SU-DHL-6 (cell line): ENCODE results near the gene SF3B5.

Source experiments
- H2AFZ ChIP-seq: fragments of 200-600 bp; sonication (generic); 2 replicates; pipeline ENCODE4 v1.6.1; 2014; ENCODE audit warnings: low read depth, mild to moderate bottlenecking, moderate library complexity, mixed read lengths, antibody characterized with exemption, low read length; ENCODE audit not compliant: severe bottlenecking
- H3F3A ChIP-seq: fragments of 200-600 bp; shearing (Covaris generic); 2 replicates; pipeline ENCODE4 v1.6.0; 2016; ENCODE audit warnings: antibody characterized with exemption, mild to moderate bottlenecking; ENCODE audit not compliant: insufficient read depth
- H3K27ac ChIP-seq: fragments of 200-600 bp; sonication (generic); 2 replicates; pipeline ENCODE4 v1.5.1; 2016; ENCODE audit warnings: low read depth, mild to moderate bottlenecking, low read length, moderate library complexity, mixed read lengths
- H3K27me3 ChIP-seq: fragments of 200-600 bp; sonication (generic), shearing (Covaris generic); 2 replicates; pipeline ENCODE4 v1.6.0; 2014; ENCODE audit warnings: mild to moderate bottlenecking, low read length
- H3K36me3 ChIP-seq: fragments of 200-600 bp; sonication (generic); 2 replicates; pipeline ENCODE4 v1.6.1; 2014; ENCODE audit warnings: mild to moderate bottlenecking, low read length, mixed read lengths
- H3K4me2 ChIP-seq: fragments of 300-600, 200-600 bp; shearing (Covaris generic), sonication (generic); 2 replicates; pipeline ENCODE4 v1.6.0; 2014; ENCODE audit warnings: low read length, low read depth, mild to moderate bottlenecking; ENCODE audit not compliant: poor library complexity, severe bottlenecking
- H3K4me3 ChIP-seq: fragments of 200-600 bp; sonication (generic); 2 replicates; pipeline ENCODE4 v1.5.1; 2014; ENCODE audit warnings: antibody characterized with exemption, low read length, mild to moderate bottlenecking, mixed read lengths; ENCODE audit not compliant: insufficient read depth, poor library complexity, severe bottlenecking
- H3K79me2 ChIP-seq: fragments of 200-600 bp; sonication (generic); 2 replicates; pipeline ENCODE4 v1.6.1; 2014; ENCODE audit warnings: mild to moderate bottlenecking, low read length, moderate library complexity; ENCODE audit not compliant: insufficient read depth
- H3K9ac ChIP-seq: fragments of 200-600 bp; sonication (generic); 2 replicates; pipeline ENCODE4 v1.7.0; 2014; ENCODE audit warnings: mild to moderate bottlenecking, low read length
- H3K9me2 ChIP-seq: fragments of 200-600 bp; sonication (generic); replicated peaks from 2 replicates; pipeline ENCODE4 v1.6.1; 2014; ENCODE audit warnings: low read length; ENCODE audit not compliant: insufficient read depth
- H3K9me3 ChIP-seq: fragments of 200-600 bp; sonication (generic); 2 replicates; pipeline ENCODE4 v1.6.1; 2014; ENCODE audit warnings: low read length, mixed read lengths; ENCODE audit not compliant: insufficient read depth
- H4K20me1 ChIP-seq: fragments of 200-600 bp; sonication (generic); 2 replicates; pipeline ENCODE4 v1.6.1; 2014; ENCODE audit warnings: low read depth, mild to moderate bottlenecking, antibody characterized with exemption, low read length, moderate library complexity, mixed read lengths
- EZH2phosphoT487 ChIP-seq: fragments of 200-600 bp; sonication (generic), shearing (Covaris generic); conservative IDR thresholded peaks from 2 replicates; pipeline ENCODE4 v1.6.1; 2018; ENCODE audit warnings: mild to moderate bottlenecking, antibody characterized with exemption, low read length, moderate library complexity, mixed read lengths
- TF ChIP-seq, protein P1 (sequence below): fragments of 200-600 bp; sonication (generic); IDR thresholded peaks from one replicate; pipeline ENCODE4 v1.5.1; 2017; ENCODE audit warnings: antibody characterized with exemption, mild to moderate bottlenecking, low read length, moderate library complexity; ENCODE audit not compliant: insufficient read depth, poor library complexity, severe bottlenecking

Gene SF3B5

DNA sequence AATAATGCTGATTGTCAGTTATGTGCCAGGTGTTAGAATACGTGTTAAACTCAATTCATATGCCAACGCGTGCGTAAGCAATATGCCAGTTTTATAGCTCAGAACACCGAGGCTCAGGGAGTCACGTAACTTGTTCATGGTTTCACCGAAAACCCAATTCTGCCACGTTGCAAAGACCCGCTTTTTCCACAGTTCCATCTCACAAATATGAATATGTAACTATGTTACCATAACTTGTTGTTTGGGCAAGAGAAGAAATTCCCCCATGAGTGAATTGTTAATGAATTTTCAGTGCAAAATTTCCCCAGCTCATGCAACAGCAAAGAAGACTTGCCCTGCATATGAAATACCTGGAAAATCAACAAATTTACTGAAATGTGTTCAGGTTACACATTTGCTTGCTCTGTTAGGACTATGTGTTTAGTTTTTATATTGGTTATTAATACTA is 30.1 kb downstream of the SF3B5 start:
- Histone ChIP-seq H3K4me3 (peak overlapping the region; percentile 59), H3K9me3 (no peaks in the 10 kb centered on the region), H3K9me2 (no peaks in the 10 kb centered on the region), H3K27me3 (no peaks in the 10 kb centered on the region), H2AFZ (no peak overlapping the region), H3K9ac (peak overlapping the region; percentile 87; the same call in 1 of the 2 replicates), H3K79me2 (no peaks in the 10 kb centered on the region), H3K36me3 (no peaks in the 10 kb centered on the region), H4K20me1 (no peaks in the 10 kb centered on the region), H3K27ac (no peak overlapping the region), H3K4me2 (peak overlapping the region; percentile 64), H3F3A (no peaks in the 10 kb centered on the region)
- TF ChIP-seq, protein P1, sequence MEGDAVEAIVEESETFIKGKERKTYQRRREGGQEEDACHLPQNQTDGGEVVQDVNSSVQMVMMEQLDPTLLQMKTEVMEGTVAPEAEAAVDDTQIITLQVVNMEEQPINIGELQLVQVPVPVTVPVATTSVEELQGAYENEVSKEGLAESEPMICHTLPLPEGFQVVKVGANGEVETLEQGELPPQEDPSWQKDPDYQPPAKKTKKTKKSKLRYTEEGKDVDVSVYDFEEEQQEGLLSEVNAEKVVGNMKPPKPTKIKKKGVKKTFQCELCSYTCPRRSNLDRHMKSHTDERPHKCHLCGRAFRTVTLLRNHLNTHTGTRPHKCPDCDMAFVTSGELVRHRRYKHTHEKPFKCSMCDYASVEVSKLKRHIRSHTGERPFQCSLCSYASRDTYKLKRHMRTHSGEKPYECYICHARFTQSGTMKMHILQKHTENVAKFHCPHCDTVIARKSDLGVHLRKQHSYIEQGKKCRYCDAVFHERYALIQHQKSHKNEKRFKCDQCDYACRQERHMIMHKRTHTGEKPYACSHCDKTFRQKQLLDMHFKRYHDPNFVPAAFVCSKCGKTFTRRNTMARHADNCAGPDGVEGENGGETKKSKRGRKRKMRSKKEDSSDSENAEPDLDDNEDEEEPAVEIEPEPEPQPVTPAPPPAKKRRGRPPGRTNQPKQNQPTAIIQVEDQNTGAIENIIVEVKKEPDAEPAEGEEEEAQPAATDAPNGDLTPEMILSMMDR: no peak
- TF ChIP-seq EZH2phosphoT487: no peak

DNA sequence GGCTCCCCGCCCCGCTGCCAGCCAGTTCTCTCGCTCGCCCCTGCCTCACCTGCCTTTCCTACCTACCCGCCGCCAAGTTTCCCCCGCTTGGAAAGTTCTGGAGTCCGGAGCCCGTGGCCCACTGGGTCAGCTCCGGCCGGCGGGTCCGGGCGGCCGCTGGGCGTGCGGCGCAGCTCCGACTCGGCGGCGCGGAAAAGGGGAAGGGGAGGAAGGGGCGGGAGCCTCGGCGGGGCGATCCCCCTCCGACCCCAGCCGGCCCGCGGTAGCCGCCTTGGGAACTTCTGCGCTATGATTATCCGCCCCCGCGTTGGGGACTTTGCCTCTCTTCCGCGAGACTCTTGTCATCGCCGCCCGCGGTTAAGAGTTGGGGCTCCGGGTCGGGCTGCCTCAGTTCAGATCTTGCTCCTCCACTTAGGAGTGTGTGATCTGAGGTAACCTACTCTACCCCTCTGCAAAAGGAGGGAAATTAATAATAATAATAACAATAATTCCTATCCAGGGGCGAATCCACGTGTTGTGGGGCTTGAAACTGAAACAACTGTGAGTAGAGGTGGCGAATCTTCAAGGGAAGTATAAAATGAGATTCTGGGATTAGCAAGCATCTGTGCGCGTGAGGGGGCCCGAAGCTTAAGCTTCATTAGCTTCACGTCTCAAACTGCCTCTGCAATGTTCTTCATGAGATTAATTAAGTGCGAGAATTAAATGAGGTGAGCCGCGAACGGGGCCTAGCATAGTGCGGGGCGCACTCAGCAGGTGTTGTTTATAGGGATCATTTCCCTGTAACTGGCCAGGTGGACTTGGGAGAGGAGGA is 30.8 kb downstream of the SF3B5 start:
- H3K9me2 ChIP-seq: no peaks in the 10 kb centered on the region
- H3F3A ChIP-seq: no peaks in the 10 kb centered on the region
- peak overlapping the region; percentile 73 for H2AFZ ChIP-seq
- H3K4me2 ChIP-seq: peak overlapping the region; percentile 64
- no peaks in the 10 kb centered on the region for H4K20me1 ChIP-seq
- no peaks in the 10 kb centered on the region for H3K36me3 ChIP-seq
- no peaks in the 10 kb centered on the region for H3K9me3 ChIP-seq
- H3K9ac ChIP-seq: peak overlapping the region; percentile 87
- H3K4me3 ChIP-seq: peak overlapping the region; percentile 59
- no peaks in the 10 kb centered on the region for H3K79me2 ChIP-seq
- TF ChIP-seq EZH2phosphoT487: no peak
- TF ChIP-seq, protein P1: no peak
- H3K27me3 ChIP-seq: no peaks in the 10 kb centered on the region
- H3K27ac ChIP-seq: no peak overlapping the region

DNA sequence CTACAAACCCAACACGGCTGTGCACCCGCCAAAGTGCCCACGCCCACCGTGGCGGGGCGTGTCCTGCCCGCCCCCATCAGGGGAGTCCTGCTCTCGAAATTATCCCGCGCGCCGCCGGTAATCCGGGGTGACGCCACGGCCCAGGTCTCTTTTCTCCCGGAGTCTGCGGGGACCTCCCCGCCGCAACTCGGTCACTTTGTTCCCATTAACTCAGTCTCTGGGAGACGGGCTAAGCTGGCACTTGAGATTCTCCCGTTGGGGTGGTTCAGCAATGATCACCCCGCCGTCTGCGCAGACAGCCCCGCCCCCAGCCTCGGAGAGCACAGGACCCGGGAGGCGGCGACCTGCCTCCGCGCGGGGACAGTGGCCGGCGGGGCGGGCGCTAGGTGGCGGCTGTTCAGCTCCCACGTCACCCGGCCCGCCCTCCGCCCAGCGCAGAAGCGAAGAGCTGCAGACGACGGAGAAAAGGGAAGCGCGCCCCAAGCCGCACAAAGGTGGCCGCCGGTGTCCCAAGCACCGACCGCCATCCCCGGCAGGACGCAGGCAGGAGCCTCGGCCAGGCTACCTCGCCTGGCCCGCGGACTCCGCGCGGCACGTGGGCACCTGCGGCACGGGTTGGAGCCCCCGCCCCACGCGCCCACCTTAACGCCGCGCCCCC is 31.5 kb downstream of the SF3B5 start:
- Histone ChIP-seq H2AFZ (peak overlapping the region; percentile 73), H3K27me3 (no peaks in the 10 kb centered on the region), H3K9me3 (no peaks in the 10 kb centered on the region), H3K27ac (no peak overlapping the region), H3K4me3 (peak overlapping the region; percentile 59), H3K36me3 (no peaks in the 10 kb centered on the region), H3K9ac (peak overlapping the region; percentile 87), H3K4me2 (peak overlapping the region; percentile 64), H3K9me2 (no peaks in the 10 kb centered on the region), H3F3A (no peaks in the 10 kb centered on the region), H3K79me2 (no peaks in the 10 kb centered on the region), H4K20me1 (no peaks in the 10 kb centered on the region)
- TF ChIP-seq, protein P1: peak; percentile 23
- TF ChIP-seq EZH2phosphoT487: no peak
